Stimulated activated CD8-positive, alpha-beta memory T cell treated with anti-CD3 and anti-CD28 coated beads, Interleukin-4, amount 100 ng/mL, for 4 hours (primary cell): ENCODE measurements around the gene TENT5A.

Experiments used
- DNase-seq, 2 donors: peaks; one replicate each; pipeline ENCODE4 v3.0.0-alpha.2; 2020; ENCODE audit warnings: low read depth in 2 of 2, low spot score in 1 of 2

Gene TENT5A

GRCh38 chr6:81718126-81718525 is 34.4 kb downstream of the TENT5A start:
- DNase-seq: no peak

GRCh38 chr6:81714684-81715083 is 37.8 kb downstream of the TENT5A start:
- no peak for DNase-seq

GRCh38 chr6:81713205-81713604 is 39.3 kb downstream of the TENT5A start:
- DNase-seq: no peak

- no peak for DNase-seq
These were observed 44.3 kb downstream of the TENT5A start for GRCh38 chr6:81708113-81708699.

- no peak for DNase-seq
These were observed 47.8 kb downstream of the TENT5A start for GRCh38 chr6:81704700-81705099.

- DNase-seq: no peak
These were observed 52.1 kb downstream of the TENT5A start for GRCh38 chr6:81700414-81700813.

- no peak for DNase-seq
These were observed 54.9 kb downstream of the TENT5A start for GRCh38 chr6:81697559-81697958.

- DNase-seq: no peak
These were observed 56.0 kb downstream of the TENT5A start for GRCh38 chr6:81696524-81696923.
